H1 (cell line): ENCODE data around the gene MLN. TPM values are rescaled to one million over a fixed set of nuclear protein-coding genes. Genes with fewer than 3 reads are reported as not detected.

ENCODE experiments used
- CTCF ChIA-PET: fragments of 300-600 bp; sonication (Branson Sonifier 250); formaldehyde crosslinking; loops from one replicate; lab custom pipeline; 2021; ENCODE audit not compliant: partially characterized antibody; lab: Charles Lee
- POLR2A ChIA-PET: fragments of 300-600 bp; sonication (Branson Sonifier 250); formaldehyde crosslinking; loops from one replicate; lab custom pipeline; 2021; ENCODE audit warnings: inconsistent platforms; ENCODE audit not compliant: partially characterized antibody; lab: Charles Lee
- DNase-seq, 2 experiments: peaks; one replicate each; pipeline versions ENCODE4 v3.0.0 to v3.0.0-alpha.2; 2010 to 2022; ENCODE audit warnings: low spot score in 2 of 2, low read depth in 1 of 2, mixed read lengths in 1 of 2
- FAIRE-seq: peaks from 2 replicates; lab custom pipeline; 2011; peaks lifted over from hg19 to GRCh38; lab: Jason Lieb, UNC
- H2AFZ ChIP-seq: 2 replicates; pipeline ENCODE4 v1.8.1; 2012; ENCODE audit warnings: low read length, inconsistent platforms
- H2AK5ac ChIP-seq: 2 replicates; pipeline ENCODE4 v1.6.1; 2013; ENCODE audit warnings: low read depth, low read length
- H2BK120ac ChIP-seq: replicated peaks from 2 replicates; pipeline ENCODE3; 2013; ENCODE audit warnings: low read depth, low read length, inconsistent platforms
- H2BK12ac ChIP-seq: 2 replicates; pipeline ENCODE4 v1.6.1; 2013; ENCODE audit warnings: low read depth, low read length
- H2BK15ac ChIP-seq: 2 replicates; pipeline ENCODE4 v1.6.1; 2013; ENCODE audit warnings: low read length
- H2BK20ac ChIP-seq: 2 replicates; pipeline ENCODE4 v1.6.1; 2013; ENCODE audit warnings: low read length
- H2BK5ac ChIP-seq: 2 replicates; pipeline ENCODE4 v1.6.1; 2013; ENCODE audit warnings: low read depth, low read length
- H3K14ac ChIP-seq: 2 replicates; pipeline ENCODE4 v1.6.1; 2013; ENCODE audit warnings: inconsistent platforms; ENCODE audit not compliant: insufficient read length
- H3K18ac ChIP-seq: 2 replicates; pipeline ENCODE4 v1.6.1; 2013; ENCODE audit warnings: low read length; ENCODE audit errors: extremely low read depth
- H3K23ac ChIP-seq: 2 replicates; pipeline ENCODE4 v1.6.1; 2013; ENCODE audit warnings: inconsistent platforms; ENCODE audit not compliant: insufficient read length
- H3K23me2 ChIP-seq: 2 replicates; pipeline ENCODE4 v1.6.1; 2013; ENCODE audit warnings: low read depth, low read length
- H3K27ac ChIP-seq: 2 replicates; pipeline ENCODE4 v1.6.1; 2011; ENCODE audit warnings: low read depth, low read length, inconsistent platforms
- H3K27me3 ChIP-seq, 4 experiments: replicated peaks in 1 of 4; 1 replicate in 1 of 4; 2 replicates in 3 of 4; pipeline versions ENCODE4 v1.6.1 to v1.8.1; 2011 to 2013; ENCODE audit warnings: low read length in 3 of 4, mild to moderate bottlenecking in 3 of 4, inconsistent platforms in 2 of 4, mixed read lengths in 2 of 4, moderate library complexity in 1 of 4; ENCODE audit not compliant: control insufficient read depth in 3 of 4, insufficient read depth in 3 of 4; ENCODE audit errors: extremely low read depth in 1 of 4
- H3K36me3 ChIP-seq, 4 experiments: 2 replicates each; pipeline versions ENCODE4 v1.6.1 to v1.8.1; 2011 to 2013; ENCODE audit warnings: mild to moderate bottlenecking in 4 of 4, low read length in 3 of 4, moderate library complexity in 2 of 4, control low read depth in 1 of 4, inconsistent platforms in 1 of 4; ENCODE audit not compliant: insufficient read depth in 4 of 4, control insufficient read depth in 2 of 4
- H3K4ac ChIP-seq: replicated peaks from 2 replicates; pipeline ENCODE3; 2013; ENCODE audit warnings: low read length, low read depth, mixed read lengths, inconsistent platforms; ENCODE audit not compliant: insufficient read length
- H3K4me1 ChIP-seq, 4 experiments: replicated peaks in 1 of 4; 1 replicate in 1 of 4; 2 replicates in 3 of 4; pipeline versions ENCODE4 v1.6.1 to v1.8.1; 2011 to 2013; ENCODE audit warnings: low read length in 3 of 4, inconsistent platforms in 2 of 4, mixed read lengths in 1 of 4; ENCODE audit not compliant: insufficient read depth in 4 of 4, control insufficient read depth in 3 of 4
- H3K4me2 ChIP-seq, 2 experiments: 2 replicates each; pipeline versions ENCODE4 v1.6.1 to v1.8.1; 2011 to 2013; ENCODE audit warnings: low read depth in 2 of 2, low read length in 2 of 2, control low read depth in 1 of 2, inconsistent platforms in 1 of 2, mild to moderate bottlenecking in 1 of 2; ENCODE audit not compliant: insufficient read depth in 1 of 2
- H3K4me3 ChIP-seq, 4 experiments: fragments of 200-600, 300-600 bp in 1 of 4; sonication (generic), shearing (Covaris generic), sonication (Bioruptor Twin) in 1 of 4; 2 replicates each; pipeline versions ENCODE4 v1.5.1 to v1.8.1; 2011 to 2016; ENCODE audit warnings: low read length in 4 of 4, low read depth in 3 of 4, control low read depth in 2 of 4, inconsistent platforms in 2 of 4, mild to moderate bottlenecking in 2 of 4, mixed read lengths in 1 of 4, moderate library complexity in 1 of 4; ENCODE audit not compliant: insufficient read depth in 2 of 4; ENCODE audit errors: extremely low read depth in 1 of 4
- H3K56ac ChIP-seq: replicated peaks from 2 replicates; pipeline ENCODE3; 2013; ENCODE audit warnings: low read depth, mild to moderate bottlenecking, mixed read lengths, low read length, inconsistent platforms; ENCODE audit not compliant: insufficient read length
- H3K79me1 ChIP-seq: 2 replicates; pipeline ENCODE4 v1.6.1; 2013; ENCODE audit warnings: low read depth, low read length, control low read depth
- H3K79me2 ChIP-seq, 2 experiments: 2 replicates each; pipeline versions ENCODE4 v1.6.1 to v1.8.1; 2012 to 2013; ENCODE audit warnings: low read length in 2 of 2, mild to moderate bottlenecking in 2 of 2, inconsistent platforms in 1 of 2; ENCODE audit not compliant: insufficient read depth in 2 of 2, control insufficient read depth in 1 of 2
- H3K9ac ChIP-seq, 4 experiments: replicated peaks in 1 of 4; 1 replicate in 1 of 4; 2 replicates in 3 of 4; pipeline versions ENCODE4 v1.6.1 to v1.8.1; 2011 to 2013; ENCODE audit warnings: low read depth in 3 of 4, low read length in 3 of 4, control low read depth in 2 of 4, mild to moderate bottlenecking in 2 of 4, moderate library complexity in 2 of 4, inconsistent platforms in 1 of 4; ENCODE audit errors: extremely low read depth in 1 of 4
- H3K9me3 ChIP-seq, 2 experiments: 2 replicates each; pipeline versions ENCODE4 v1.6.1 to v1.8.1; 2012 to 2013; ENCODE audit warnings: mild to moderate bottlenecking in 2 of 2, moderate library complexity in 2 of 2, control low read depth in 1 of 2, inconsistent platforms in 1 of 2, low read depth in 1 of 2, low read length in 1 of 2, mixed read lengths in 1 of 2; ENCODE audit not compliant: insufficient read depth in 2 of 2
- H4K20me1 ChIP-seq, 2 experiments: replicated peaks in 1 of 2; 2 replicates each; pipeline versions ENCODE3 to v1.8.1; 2011 to 2013; ENCODE audit warnings: inconsistent platforms in 2 of 2, low read length in 2 of 2, mild to moderate bottlenecking in 1 of 2; ENCODE audit not compliant: insufficient read depth in 2 of 2, control insufficient read depth in 1 of 2
- H4K5ac ChIP-seq: 2 replicates; pipeline ENCODE4 v1.6.1; 2013; ENCODE audit warnings: low read length, low read depth, mixed read lengths, inconsistent platforms; ENCODE audit not compliant: insufficient read length
- H4K8ac ChIP-seq: 2 replicates; pipeline ENCODE4 v1.8.0; 2013; ENCODE audit warnings: mild to moderate bottlenecking, moderate library complexity, low read length, inconsistent platforms; ENCODE audit not compliant: insufficient read depth; ENCODE audit errors: extremely low read depth
- H4K91ac ChIP-seq: replicated peaks from 2 replicates; pipeline ENCODE3; 2013; ENCODE audit warnings: low read length, mixed read lengths, inconsistent platforms; ENCODE audit not compliant: insufficient read length
- BACH1 ChIP-seq: IDR thresholded peaks from 2 replicates; pipeline ENCODE4 v1.6.1; 2012; ENCODE audit warnings: low read length, improper control_type of control experiment
- CHD2 ChIP-seq: IDR thresholded peaks from 2 replicates; pipeline ENCODE4 v1.6.1; 2012; ENCODE audit warnings: low read length, improper control_type of control experiment
- CREB1 ChIP-seq: IDR thresholded peaks from 2 replicates; pipeline ENCODE4 v1.6.1; 2012; ENCODE audit warnings: inconsistent platforms
- EP300 ChIP-seq, 2 experiments: IDR thresholded peaks; 1 replicate in 1 of 2; 2 replicates in 1 of 2; pipeline ENCODE4 v1.6.1; 2011 to 2012; ENCODE audit warnings: low read depth in 2 of 2, low read length in 2 of 2, mild to moderate bottlenecking in 2 of 2, borderline replicate concordance in 1 of 2, inconsistent platforms in 1 of 2, moderate library complexity in 1 of 2
- GABPA ChIP-seq: IDR thresholded peaks from 2 replicates; pipeline ENCODE4 v1.6.1; 2011; ENCODE audit warnings: mild to moderate bottlenecking, low read length, moderate library complexity, borderline replicate concordance; ENCODE audit not compliant: insufficient read depth
- JUN ChIP-seq: IDR thresholded peaks from 2 replicates; pipeline ENCODE4 v1.6.1; 2011; ENCODE audit warnings: low read depth, mild to moderate bottlenecking, improper control_type of control experiment, low read length
- KDM5A ChIP-seq: fragments of 200-600 bp; IDR thresholded peaks from 2 replicates; pipeline ENCODE4 v1.7.1; 2012; ENCODE audit warnings: mild to moderate bottlenecking, low read length, inconsistent platforms, mixed read lengths
- NANOG ChIP-seq: IDR thresholded peaks from 2 replicates; pipeline ENCODE4 v1.6.1; 2011; ENCODE audit warnings: low read length, low read depth, mild to moderate bottlenecking, inconsistent platforms; ENCODE audit not compliant: insufficient read depth, poor library complexity, severe bottlenecking
- NRF1 ChIP-seq: IDR thresholded peaks from 2 replicates; pipeline ENCODE4 v1.6.1; 2011; ENCODE audit warnings: mild to moderate bottlenecking, low read depth, low read length, improper control_type of control experiment
- POLR2AphosphoS5 ChIP-seq: IDR thresholded peaks from 2 replicates; pipeline ENCODE4 v1.6.1; 2011; ENCODE audit warnings: low read depth, low read length
- SIX5 ChIP-seq: IDR thresholded peaks from 2 replicates; pipeline ENCODE4 v1.6.1; 2011; ENCODE audit warnings: mild to moderate bottlenecking, low read depth, low read length
- SP1 ChIP-seq: IDR thresholded peaks from 2 replicates; pipeline ENCODE4 v1.6.1; 2011; ENCODE audit warnings: low read depth, low read length
- WGBS, 2 experiments: shearing (Covaris generic) in 1 of 2; methylation state at CpG; one replicate each; pipeline versions ENCODE4 v1.1.6 to v1.1.7; 2013 to 2015; ENCODE audit warnings: low lambda C conversion rate in 2 of 2, mixed read lengths in 2 of 2, inconsistent platforms in 1 of 2, low coverage in 1 of 2, missing lambda C conversion rate in 1 of 2; ENCODE audit not compliant: insufficient replicate concordance in 2 of 2, insufficient coverage in 1 of 2, insufficient read length in 1 of 2; ENCODE audit errors: extremely low coverage in 1 of 2, missing lambda C conversion rate in 1 of 2; 5-methylcytosine and 5-hydroxymethylcytosine counted together
- polyA plus RNA-seq, 7 experiments: library from polyadenylated mRNA; depleted of rRNA in 3 of 7; stranded (reverse) in 5 of 7; unstranded in 2 of 7; fragments of >200 nt in 5 of 7; fragments of 200-250 nt in 2 of 7; gene quantifications; 1 replicate in 5 of 7; 2 replicates in 1 of 7; 4 replicates in 1 of 7; pipeline versions ENCODE4 v1.2.1 to v1.2.3, GENCODE V29; 2011 to 2013; ENCODE audit warnings: missing spikeins in 2 of 7, mixed read lengths in 2 of 7
- total RNA-seq: library from RNA; stranded (reverse); fragmentation: NEBNext Ultra II Directional; extraction: Animal tissue kit (Norgen Biotek cat#: 25700); gene quantifications from 2 replicates; pipeline ENCODE4 v1.2.1, GENCODE V29; 2021

The MLN gene
- total and polyA plus RNA-seq, 2 of the 8 experiments (the other 6 are each of a cell fraction or from before 2014, with no cell fraction given): not detected

DNA sequence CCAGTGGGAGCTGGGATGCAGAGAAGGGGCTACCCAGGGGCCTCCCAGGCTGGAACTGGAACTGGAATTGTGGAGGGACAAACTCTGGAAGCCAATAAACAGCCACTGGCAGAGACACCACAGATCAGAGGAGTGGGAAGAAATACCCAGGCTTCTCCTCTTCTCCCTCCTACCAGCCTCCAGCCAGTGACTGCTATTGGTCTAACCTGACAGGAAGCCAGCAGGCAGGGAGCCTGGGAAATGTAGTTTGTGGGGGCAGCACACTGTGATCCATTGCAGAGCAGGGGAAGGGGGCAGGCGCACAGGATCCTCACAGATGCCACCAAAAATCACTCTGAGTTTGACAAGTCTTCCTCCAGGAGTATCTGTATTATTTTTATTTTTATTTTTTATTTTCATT lies 12.1 kb upstream of the MLN start:
- Histone ChIP-seq H2AK5ac (no peak overlapping the region), H2AFZ (no peak overlapping the region)
- peak; percentile 98 for FAIRE-seq

More for the DNA sequence above, 12.1 kb upstream of the MLN start:
- H3K23me2 ChIP-seq: peaks cover 2% of the 10 kb centered on the region
- WGBS, 2 experiments: 33% methylated on average over 1 of the region's 1 CpG; no CpG with 5 or more reads in 1 of the 2 experiments
- no peak overlapping the region for H3K56ac ChIP-seq
- H2BK20ac ChIP-seq: 0 out of 2 replicates have a peak overlapping the region, but pooled peaks have one; percentile 36
- H3K27ac ChIP-seq: no peak overlapping the region
- CTCF ChIA-PET: interaction anchor here (1.1 to 5.8 kb wide), 10 partner anchors 9 to 104 kb away, joined by 3 to 49 read pairs (median 4); partner anchors contain the start of gene UQCC2
- TF ChIP-seq CREB1 (no peak), NRF1 (no peak), EP300 (IDR thresholded peaks at IDR 0.05; ENCODE audit: borderline replicate concordance in 1 of 2, low read depth in 2 of 2, low read length in 2 of 2) (no peak), NANOG (no peak), KDM5A (no peak), BACH1 (no peak), CHD2 (peak; percentile 44; the same call in 1 of the 2 replicates), JUN (no peak), GABPA (peak; percentile 89; the same call in 1 of the 2 replicates), SIX5 (peak; percentile 84), SP1 (peak; percentile 83), POLR2AphosphoS5 (no peak)
- DNase-seq: no peak
- no peak overlapping the region for H2BK120ac ChIP-seq
- peaks cover 19 to 36% (median 30%) of the 10 kb centered on the region in 4 experiments for H3K4me1 ChIP-seq
- H3K4ac ChIP-seq: peak overlapping the region; percentile 29
- no peak overlapping the region for H3K23ac ChIP-seq
- no peak overlapping the region for H3K4me3 ChIP-seq
- no peak overlapping the region for H4K8ac ChIP-seq
- H3K79me1 ChIP-seq: 0 out of 2 replicates have a peak, but pooled peaks cover 3% of the 10 kb centered on the region
- peak overlapping the region; percentile 68 for H4K5ac ChIP-seq
- no peak overlapping the region for H2BK12ac ChIP-seq
- no peaks in the 10 kb centered on the region for H4K20me1 ChIP-seq
- H3K9ac ChIP-seq: no peak overlapping the region
- H4K91ac ChIP-seq: no peak overlapping the region
- no peak overlapping the region for H3K14ac ChIP-seq
- no peaks in the 10 kb centered on the region for H3K79me2 ChIP-seq
- no peak overlapping the region; the same call in 1 of the 2 replicates for H3K18ac ChIP-seq
- no peaks in the 10 kb centered on the region for H3K9me3 ChIP-seq
- H3K36me3 ChIP-seq: no peaks in the 10 kb centered on the region
- H3K4me2 ChIP-seq: no peak overlapping the region; a peak in 2 of 4 replicates
- H3K27me3 ChIP-seq: 0 out of 7 replicates have a peak, but pooled peaks cover 0 to 2% (median 0%) of the 10 kb centered on the region in 4 experiments
- no peak overlapping the region for H2BK5ac ChIP-seq
- no peak overlapping the region for H2BK15ac ChIP-seq
- POLR2A ChIA-PET: interaction anchor here (1.4 kb wide), 1 partner anchor 107 kb away, joined by 3 read pairs; no protein-coding TSS in a partner anchor
